Measurements from ENCODE around the gene AHDC1.

AHDC1 gene

GRCh38 chr1:27527223-27527889 lies 76.6 kb downstream of the AHDC1 start:
- peak; percentile 43 for DNase-seq

GRCh38 chr1:27526569-27527222 lies 77.2 kb downstream of the AHDC1 start:
- peak; percentile 61 for DNase-seq

GRCh38 chr1:27525296-27526272 lies 78.4 kb downstream of the AHDC1 start:
- peak; percentile 78 for DNase-seq

- peak; percentile 31 for DNase-seq
Measured at GRCh38 chr1:27523337-27524020, 80.5 kb downstream of the AHDC1 start.

GRCh38 chr1:27522432-27523336 lies 81.3 kb downstream of the AHDC1 start:
- DNase-seq: peak; percentile 80

- peak; percentile 44 for DNase-seq
Measured at GRCh38 chr1:27521861-27522431, 82.0 kb downstream of the AHDC1 start.

GRCh38 chr1:27521336-27521831 lies 82.6 kb downstream of the AHDC1 start:
- peak; percentile 73 for DNase-seq

GRCh38 chr1:27520651-27521050 lies 83.3 kb downstream of the AHDC1 start:
- DNase-seq: no peak

GRCh38 chr1:27519331-27520258 lies 84.3 kb downstream of the AHDC1 start:
- DNase-seq: no peak

- no peak for DNase-seq
Measured at GRCh38 chr1:27518808-27519207, 85.1 kb downstream of the AHDC1 start.

GRCh38 chr1:27517907-27518718 lies 85.8 kb downstream of the AHDC1 start:
- no peak for DNase-seq

GRCh38 chr1:27517301-27517700 lies 86.6 kb downstream of the AHDC1 start:
- DNase-seq: no peak

GRCh38 chr1:27515626-27516025 lies 88.3 kb downstream of the AHDC1 start:
- DNase-seq: no peak

- DNase-seq: no peak
Measured at GRCh38 chr1:27513958-27514357, 90.0 kb downstream of the AHDC1 start.

- DNase-seq: no peak
Measured at GRCh38 chr1:27513528-27513927, 90.4 kb downstream of the AHDC1 start.

GRCh38 chr1:27509127-27510080 lies 94.5 kb downstream of the AHDC1 start:
- DNase-seq: no peak

GRCh38 chr1:27507960-27508665 lies 95.8 kb downstream of the AHDC1 start:
- DNase-seq: no peak

Data from stimulated activated CD8-positive, alpha-beta memory T cell treated with anti-CD3 and anti-CD28 coated beads, Interleukin-4, amount 100 ng/mL, for 48 hours (primary cell).